Smooth muscle cell of the brain vasculature (primary cell): ENCODE measurements around the gene KCNQ1.

Source experiments
- DNase-seq: peaks from one replicate; pipeline ENCODE4 v3.0.0-alpha.2; 2012; ENCODE audit warnings: low read depth, low spot score

The KCNQ1 gene

DNA sequence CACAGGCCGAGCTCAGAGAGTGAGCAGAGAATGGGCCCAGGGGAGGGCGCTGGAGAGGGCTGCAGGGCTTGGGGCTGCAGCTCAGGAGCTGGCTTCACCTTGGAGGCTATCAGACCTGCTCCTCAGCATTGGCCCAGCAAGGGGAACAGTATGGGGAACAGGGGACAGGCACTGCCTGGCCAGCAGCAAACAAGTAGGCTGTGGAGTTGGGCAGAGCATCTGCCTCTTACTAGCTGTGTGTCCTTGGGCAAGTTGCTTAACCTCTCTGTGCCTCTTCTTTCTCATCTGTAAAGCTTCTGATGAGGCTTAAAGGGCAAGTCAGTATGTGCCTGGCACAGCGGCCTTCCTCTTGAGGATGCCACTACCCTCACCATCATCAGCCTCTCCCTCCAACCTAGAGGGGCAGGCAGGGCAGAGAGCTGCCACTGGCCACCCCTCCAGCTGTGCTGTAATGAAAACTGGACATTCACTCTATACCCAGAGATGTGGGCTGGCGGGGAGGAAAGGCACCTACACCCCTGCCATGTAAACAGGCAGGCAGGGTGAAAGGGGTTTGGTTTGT is 448.2 kb downstream of the KCNQ1 start:
- no peak for DNase-seq

DNA sequence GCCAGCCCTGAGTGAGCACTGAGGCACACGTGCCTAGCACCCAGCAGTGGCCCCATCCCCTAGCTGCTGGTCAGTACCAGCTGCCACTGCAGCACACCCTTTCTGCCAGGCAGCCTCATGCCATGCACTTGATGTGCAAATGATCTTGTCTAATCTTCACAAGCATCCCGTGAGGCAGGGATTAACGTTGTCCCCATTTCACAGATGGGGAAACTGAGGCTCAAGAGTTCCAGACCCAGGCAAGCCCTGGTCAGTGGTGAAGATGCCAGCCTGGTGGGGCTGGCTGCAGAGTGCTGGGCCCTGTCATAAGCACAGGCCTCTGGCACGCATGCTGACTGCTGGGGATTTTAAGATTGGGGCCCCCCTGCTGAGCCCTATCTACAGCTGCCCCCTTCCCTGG is 449.1 kb downstream of the KCNQ1 start:
- DNase-seq: no peak

- DNase-seq: no peak
These were observed 451.2 kb downstream of the KCNQ1 start for GRCh38 chr11:2896047-2896446.

DNA sequence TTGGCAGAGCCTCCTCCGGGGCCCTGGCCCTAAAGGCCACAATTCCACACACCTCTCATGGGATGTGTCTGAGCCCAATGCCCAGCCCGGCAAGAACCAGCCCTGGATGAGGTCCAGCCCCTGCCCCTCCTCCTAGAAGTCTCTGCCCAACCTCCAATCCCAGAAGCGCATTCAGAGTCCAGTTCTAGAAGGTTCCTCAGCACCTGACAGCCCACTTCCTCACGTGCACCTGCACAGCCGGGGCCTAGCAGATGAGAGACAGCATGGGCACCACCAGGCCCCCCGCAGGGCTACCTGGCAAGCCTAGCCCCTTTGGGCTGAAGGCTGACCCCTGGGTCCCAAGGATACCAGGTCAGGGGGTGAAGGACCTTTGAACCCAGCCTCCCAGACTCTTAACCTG is 452.2 kb downstream of the KCNQ1 start:
- DNase-seq: no peak

DNA sequence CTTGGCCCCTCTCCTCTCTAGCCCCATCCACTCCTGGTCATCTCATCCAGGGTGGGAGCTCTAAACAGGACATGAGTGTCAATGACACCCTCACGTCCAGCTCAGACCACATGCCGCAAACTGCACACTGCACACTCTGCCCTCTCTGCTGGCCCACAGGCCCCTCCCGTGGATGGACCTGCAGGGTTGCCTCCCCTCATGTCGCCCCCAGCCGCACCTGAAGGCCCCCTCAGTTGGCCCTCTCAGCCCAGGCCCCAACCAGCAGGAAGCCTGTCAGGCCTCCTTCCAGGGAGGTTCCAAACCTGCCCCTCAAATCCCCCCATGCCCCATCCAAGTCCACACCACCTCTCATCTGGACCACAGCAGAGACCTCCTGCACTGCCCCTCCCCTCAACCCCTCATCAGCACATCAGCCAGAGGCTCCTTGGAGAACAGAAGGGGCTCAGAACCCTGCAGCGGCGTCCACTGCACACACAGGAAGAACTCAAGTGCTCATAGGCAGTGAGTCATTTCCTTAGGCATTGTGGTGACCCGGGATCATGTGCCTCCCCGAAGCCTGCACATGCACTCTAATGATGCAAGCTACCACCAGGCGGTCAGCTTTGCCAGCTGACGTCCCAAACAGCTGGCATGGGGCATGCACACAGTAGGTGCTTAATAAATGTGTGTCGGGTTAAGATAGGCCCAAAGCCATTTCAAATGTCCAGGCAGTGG is 453.7 kb downstream of the KCNQ1 start:
- DNase-seq: peak; percentile 75
